DOHH2 (cell line): ENCODE measurements around the gene ATF6B.

Source experiments
- H3F3A ChIP-seq: fragments of 200-600 bp; sonication (generic), shearing (Covaris generic); 2 replicates; pipeline ENCODE4 v1.6.0; 2016; ENCODE audit warnings: antibody characterized with exemption, mild to moderate bottlenecking; ENCODE audit not compliant: control insufficient read depth, insufficient read depth
- H3K27ac ChIP-seq: fragments of 200-600 bp; sonication (generic); 2 replicates; pipeline ENCODE4 v1.5.1; 2014; ENCODE audit warnings: low read depth, mild to moderate bottlenecking, low read length, moderate library complexity
- H3K27me3 ChIP-seq: fragments of 200-600 bp; sonication (generic); 2 replicates; pipeline ENCODE4 v1.6.1; 2014; ENCODE audit warnings: mild to moderate bottlenecking, low read length, mixed read lengths; ENCODE audit not compliant: control insufficient read depth
- H3K36me3 ChIP-seq: fragments of 200-600 bp; sonication (generic); 2 replicates; pipeline ENCODE4 v1.6.1; 2014; ENCODE audit warnings: mild to moderate bottlenecking, low read length, moderate library complexity, mixed read lengths; ENCODE audit not compliant: control insufficient read depth
- H3K4me1 ChIP-seq: fragments of 200-600 bp; sonication (generic); 2 replicates; pipeline ENCODE4 v1.6.1; 2014; ENCODE audit warnings: mild to moderate bottlenecking, low read length, mixed read lengths; ENCODE audit not compliant: control insufficient read depth
- H3K4me2 ChIP-seq: fragments of 200-600 bp; sonication (generic); 2 replicates; pipeline ENCODE4 v1.6.0; 2014; ENCODE audit warnings: mild to moderate bottlenecking, low read length, moderate library complexity
- H3K4me3 ChIP-seq: fragments of 200-600 bp; sonication (generic); 2 replicates; pipeline ENCODE4 v1.5.1; 2014; ENCODE audit warnings: mild to moderate bottlenecking, low read length, mixed read lengths
- H3K79me2 ChIP-seq: fragments of 200-600 bp; sonication (generic); 2 replicates; pipeline ENCODE4 v1.6.1; 2014; ENCODE audit warnings: mild to moderate bottlenecking, low read length, mixed read lengths; ENCODE audit not compliant: control insufficient read depth
- H3K9me2 ChIP-seq: fragments of 200-600 bp; sonication (generic); replicated peaks from 2 replicates; pipeline ENCODE4 v1.6.1; 2014; ENCODE audit warnings: mild to moderate bottlenecking, low read length, mixed read lengths; ENCODE audit not compliant: control insufficient read depth
- H3K9me3 ChIP-seq: fragments of 200-600 bp; sonication (generic); 2 replicates; pipeline ENCODE4 v1.6.1; 2014; ENCODE audit warnings: antibody characterized with exemption, low read length, mixed read lengths; ENCODE audit not compliant: control insufficient read depth, insufficient read depth
- H4K20me1 ChIP-seq: fragments of 200-600 bp; sonication (generic); 2 replicates; pipeline ENCODE4 v1.6.0; 2014; ENCODE audit warnings: low read depth, mild to moderate bottlenecking, antibody characterized with exemption, low read length, moderate library complexity; ENCODE audit not compliant: control insufficient read depth, insufficient read depth
- CTCF ChIP-seq: fragments of 200-600 bp; sonication (generic); IDR thresholded peaks from one replicate; pipeline ENCODE4 v1.5.1; 2014; ENCODE audit warnings: antibody characterized with exemption, mild to moderate bottlenecking, low read depth, low read length; ENCODE audit not compliant: poor library complexity, severe bottlenecking
- EZH2phosphoT487 ChIP-seq: fragments of 200-600 bp; sonication (generic); IDR thresholded peaks from 2 replicates; pipeline ENCODE4 v1.6.1; 2017; ENCODE audit warnings: borderline replicate concordance, mild to moderate bottlenecking, antibody characterized with exemption, low read length, moderate library complexity, mixed read lengths

ATF6B gene

GRCh38 chr6:32149092-32149755 is 21.2 kb upstream of the ATF6B start:
- H3K4me2 ChIP-seq = no peak overlapping the region
- no peaks in the 10 kb centered on the region for H3K9me2 ChIP-seq
- H4K20me1 ChIP-seq = no peaks in the 10 kb centered on the region
- TF ChIP-seq EZH2phosphoT487 (no peak), CTCF (no peak)
- H3K36me3 ChIP-seq = no peaks in the 10 kb centered on the region
- peaks cover 22% of the 10 kb centered on the region for H3K4me1 ChIP-seq
- H3K27me3 ChIP-seq = peaks cover 12% of the 10 kb centered on the region
- H3K79me2 ChIP-seq = no peaks in the 10 kb centered on the region
- H3K4me3 ChIP-seq = no peak overlapping the region
- no peak overlapping the region for H3K27ac ChIP-seq
- H3K9me3 ChIP-seq = no peaks in the 10 kb centered on the region
- peaks cover 10% of the 10 kb centered on the region for H3F3A ChIP-seq

GRCh38 chr6:32148289-32149091 is 20.4 kb upstream of the ATF6B start:
- TF ChIP-seq EZH2phosphoT487 (no peak), CTCF (no peak)
- Histone ChIP-seq H3K4me1 (peaks cover 19% of the 10 kb centered on the region), H3F3A (peaks cover 10% of the 10 kb centered on the region), H3K27me3 (peaks cover 12% of the 10 kb centered on the region), H4K20me1 (no peaks in the 10 kb centered on the region), H3K9me3 (no peaks in the 10 kb centered on the region), H3K9me2 (no peaks in the 10 kb centered on the region), H3K36me3 (no peaks in the 10 kb centered on the region), H3K79me2 (no peaks in the 10 kb centered on the region), H3K4me3 (no peak overlapping the region), H3K27ac (no peak overlapping the region), H3K4me2 (no peak overlapping the region)

DNA sequence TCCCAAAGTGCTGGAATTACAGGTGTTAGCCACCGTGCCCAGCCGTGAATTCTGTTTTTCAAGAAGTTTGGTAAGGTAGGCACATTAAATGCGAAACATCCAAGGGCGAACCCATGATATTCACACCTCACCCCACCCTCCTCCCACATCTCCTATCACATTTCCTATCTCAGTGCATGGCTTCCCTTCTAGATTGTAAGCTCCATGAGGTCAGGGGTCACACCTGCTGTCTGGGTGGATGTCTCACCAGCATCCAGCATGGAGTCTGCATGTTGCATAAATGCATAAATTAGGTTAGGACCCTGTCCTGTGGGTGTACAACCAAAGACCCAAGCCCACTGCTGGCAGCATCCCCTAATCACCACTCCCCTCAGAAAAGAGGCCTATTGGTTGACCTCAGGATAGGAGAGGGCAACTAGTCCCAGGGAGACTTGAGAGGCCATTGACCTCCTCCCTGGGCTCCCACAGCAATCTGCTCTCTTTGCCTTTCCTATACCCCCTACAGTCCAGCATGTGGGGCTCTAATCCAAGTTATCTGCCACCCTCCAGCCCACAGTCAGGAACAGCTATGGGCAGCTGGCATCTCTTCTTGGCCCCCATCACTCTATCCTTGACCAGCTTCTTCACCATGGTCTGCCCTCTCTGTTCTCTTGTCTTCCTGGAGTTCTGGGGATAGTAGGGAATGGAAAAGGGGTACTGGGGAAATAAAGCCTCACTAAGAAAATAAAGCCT is 19.5 kb upstream of the ATF6B start:
- no peak for TF ChIP-seq EZH2phosphoT487
- no peak for TF ChIP-seq CTCF
- H3K27me3 ChIP-seq = peaks cover 12% of the 10 kb centered on the region

More for the DNA sequence above, 19.5 kb upstream of the ATF6B start:
- Histone ChIP-seq H3K9me3 (no peaks in the 10 kb centered on the region), H3K36me3 (no peaks in the 10 kb centered on the region), H3F3A (peaks cover 5% of the 10 kb centered on the region; the same call in 1 of the 2 replicates), H3K27ac (no peak overlapping the region), H3K4me1 (peaks cover 10% of the 10 kb centered on the region), H3K4me3 (no peak overlapping the region), H3K4me2 (no peak overlapping the region), H3K79me2 (no peaks in the 10 kb centered on the region), H3K9me2 (no peaks in the 10 kb centered on the region), H4K20me1 (no peaks in the 10 kb centered on the region)
